ENCODE measurements around the gene KRTAP16-1. TPM values are rescaled to one million over a fixed set of nuclear protein-coding genes. Genes with fewer than 3 reads are reported as not detected.
A peak's percentile ranks its signal among the peaks of the same experiment; 100 is the strongest.

Gene KRTAP16-1
- total RNA-seq, 1 experiment from 2014 or later: not detected

GRCh38 chr17:41345992-41346391, 36.9 kb upstream of the KRTAP16-1 start:
- BruUV-seq (replicated peaks): no TSS peak
- POLR2A ChIA-PET (ENCODE audit: unreplicated experiment): no interaction called here

GRCh38 chr17:41343029-41343428, 33.9 kb upstream of the KRTAP16-1 start:
- Histone ChIP-seq H3K4me2 (no peak overlapping the region), H2AFZ (no peak overlapping the region), H3K36me3 (ENCODE audit: low read depth) (no peaks in the 10 kb centered on the region), H3F3A (ENCODE audit: insufficient read depth, low read depth) (peaks cover 13% of the 10 kb centered on the region; the same call in 1 of the 2 replicates), H3K4me3 (no peak overlapping the region), H3K27ac (no peak overlapping the region), H4K20me1 (ENCODE audit: insufficient read depth) (no peaks in the 10 kb centered on the region), H3K4me1 (replicated peaks; ENCODE audit: insufficient read depth) (peaks cover 40% of the 10 kb centered on the region), H3K79me2 (ENCODE audit: low read depth) (no peaks in the 10 kb centered on the region), H3K27me3 (ENCODE audit: insufficient read depth, low read depth) (no peaks in the 10 kb centered on the region), H3K9me3 (ENCODE audit: insufficient read depth, low read depth) (0 out of 2 replicates have a peak, but pooled peaks cover 7% of the 10 kb centered on the region), H3K9me2 (ENCODE audit: insufficient read depth) (no peaks in the 10 kb centered on the region)
- CTCF ChIA-PET: no interaction called here
- BruUV-seq (replicated peaks): no TSS peak
- POLR2A ChIA-PET (ENCODE audit: unreplicated experiment): no interaction called here
- intact Hi-C loops (cut with micrococcal nuclease; ENCODE audit: unreplicated experiment): no loop called here
- DNase-seq: no peak
- no peak for TF ChIP-seq EZH2 (IDR thresholded peaks at IDR 0.05; ENCODE audit: low read depth)
- TF ChIP-seq, protein P1, sequence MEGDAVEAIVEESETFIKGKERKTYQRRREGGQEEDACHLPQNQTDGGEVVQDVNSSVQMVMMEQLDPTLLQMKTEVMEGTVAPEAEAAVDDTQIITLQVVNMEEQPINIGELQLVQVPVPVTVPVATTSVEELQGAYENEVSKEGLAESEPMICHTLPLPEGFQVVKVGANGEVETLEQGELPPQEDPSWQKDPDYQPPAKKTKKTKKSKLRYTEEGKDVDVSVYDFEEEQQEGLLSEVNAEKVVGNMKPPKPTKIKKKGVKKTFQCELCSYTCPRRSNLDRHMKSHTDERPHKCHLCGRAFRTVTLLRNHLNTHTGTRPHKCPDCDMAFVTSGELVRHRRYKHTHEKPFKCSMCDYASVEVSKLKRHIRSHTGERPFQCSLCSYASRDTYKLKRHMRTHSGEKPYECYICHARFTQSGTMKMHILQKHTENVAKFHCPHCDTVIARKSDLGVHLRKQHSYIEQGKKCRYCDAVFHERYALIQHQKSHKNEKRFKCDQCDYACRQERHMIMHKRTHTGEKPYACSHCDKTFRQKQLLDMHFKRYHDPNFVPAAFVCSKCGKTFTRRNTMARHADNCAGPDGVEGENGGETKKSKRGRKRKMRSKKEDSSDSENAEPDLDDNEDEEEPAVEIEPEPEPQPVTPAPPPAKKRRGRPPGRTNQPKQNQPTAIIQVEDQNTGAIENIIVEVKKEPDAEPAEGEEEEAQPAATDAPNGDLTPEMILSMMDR (conservative IDR thresholded peaks at IDR 0.05): no peak

More at GRCh38 chr17:41345992-41346391, 36.9 kb upstream of the KRTAP16-1 start:
- Histone ChIP-seq H3K79me2 (ENCODE audit: low read depth) (no peaks in the 10 kb centered on the region), H3K27ac (no peak overlapping the region), H3K9me2 (ENCODE audit: insufficient read depth) (no peaks in the 10 kb centered on the region), H3K9me3 (ENCODE audit: insufficient read depth, low read depth) (0 out of 2 replicates have a peak, but pooled peaks cover 7% of the 10 kb centered on the region), H3K36me3 (ENCODE audit: low read depth) (no peaks in the 10 kb centered on the region), H2AFZ (no peak overlapping the region), H3K4me1 (replicated peaks; ENCODE audit: insufficient read depth) (peaks cover 20% of the 10 kb centered on the region), H3F3A (ENCODE audit: insufficient read depth, low read depth) (peaks cover 12% of the 10 kb centered on the region), H3K27me3 (ENCODE audit: insufficient read depth, low read depth) (no peaks in the 10 kb centered on the region), H4K20me1 (ENCODE audit: insufficient read depth) (no peaks in the 10 kb centered on the region), H3K4me3 (no peak overlapping the region), H3K4me2 (no peak overlapping the region)
- TF ChIP-seq EZH2 (IDR thresholded peaks at IDR 0.05; ENCODE audit: low read depth): no peak
- TF ChIP-seq, protein P1 (conservative IDR thresholded peaks at IDR 0.05): no peak
- intact Hi-C loops (cut with micrococcal nuclease; ENCODE audit: unreplicated experiment): no loop called here
- CTCF ChIA-PET: no interaction called here
- no peak for DNase-seq

DNA sequence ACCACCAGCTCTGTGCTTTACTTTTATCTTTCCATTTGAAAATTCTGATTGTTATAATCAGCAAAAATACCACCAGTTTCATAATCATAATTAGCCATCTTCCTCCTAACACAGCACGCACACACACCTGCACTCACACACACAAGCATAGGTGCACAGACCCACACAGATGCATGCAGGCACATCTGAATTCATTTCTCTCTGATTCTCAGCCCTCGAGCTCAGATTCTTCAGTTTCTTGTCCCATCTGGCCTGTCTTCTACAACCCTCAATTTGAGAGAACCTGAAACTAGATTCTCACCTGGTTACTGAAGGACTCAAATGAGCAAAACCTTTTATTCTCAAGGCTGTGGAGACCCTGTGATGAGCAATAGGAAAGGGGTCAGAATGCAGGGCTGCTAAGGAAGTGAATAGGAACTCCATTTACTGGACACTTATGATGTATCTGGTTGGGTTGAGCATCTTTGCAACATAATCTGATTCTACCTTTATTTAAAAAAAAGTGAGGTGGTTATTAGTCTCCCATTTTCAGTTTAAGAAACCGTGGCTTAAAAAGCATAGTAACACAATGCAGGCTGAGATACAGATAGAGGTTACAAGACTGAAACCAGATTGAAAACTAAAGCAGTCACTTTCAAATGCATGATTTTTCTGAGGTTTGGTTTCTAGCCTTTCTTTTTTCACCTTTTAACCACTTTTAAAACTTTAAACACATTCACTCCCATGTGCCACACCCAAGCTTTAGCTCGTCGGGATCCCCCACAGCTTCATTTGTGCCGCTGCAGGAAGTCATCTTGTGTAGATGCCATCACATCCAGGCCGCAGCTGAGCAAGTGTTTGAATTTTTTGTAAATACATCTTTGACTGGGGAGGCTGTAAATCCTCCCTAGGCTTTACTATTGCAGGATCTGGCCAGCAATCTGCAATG, 32.1 kb upstream of the KRTAP16-1 start:
- CTCF ChIA-PET: no interaction called here
- no peaks in the 10 kb centered on the region for H3K27me3 ChIP-seq (ENCODE audit: insufficient read depth, low read depth)
- H3K4me2 ChIP-seq: peak overlapping the region; percentile 27; the same call in 1 of the 2 replicates
- no peak for TF ChIP-seq EZH2 (IDR thresholded peaks at IDR 0.05; ENCODE audit: low read depth)
- TF ChIP-seq, protein P1 (conservative IDR thresholded peaks at IDR 0.05): no peak
- no peak overlapping the region for H3K4me3 ChIP-seq
- BruUV-seq (replicated peaks): no TSS peak
- no peaks in the 10 kb centered on the region for H3K36me3 ChIP-seq (ENCODE audit: low read depth)
- no peaks in the 10 kb centered on the region for H4K20me1 ChIP-seq (ENCODE audit: insufficient read depth)
- no peak for DNase-seq
- POLR2A ChIA-PET (ENCODE audit: unreplicated experiment): interaction anchor here (0.6 kb wide), 1 partner anchor 9 kb away, joined by 4 read pairs; no protein-coding TSS in a partner anchor
- no peaks in the 10 kb centered on the region for H3K9me2 ChIP-seq (ENCODE audit: insufficient read depth)
- intact Hi-C loops (cut with micrococcal nuclease; ENCODE audit: unreplicated experiment): no loop called here
- no peaks in the 10 kb centered on the region for H3K79me2 ChIP-seq (ENCODE audit: low read depth)
- 0 out of 2 replicates have a peak overlapping the region, but pooled peaks have one; percentile 2 for H2AFZ ChIP-seq
- peaks cover 10% of the 10 kb centered on the region; the same call in 1 of the 2 replicates for H3F3A ChIP-seq (ENCODE audit: insufficient read depth, low read depth)
- 0 out of 2 replicates have a peak, but pooled peaks cover 7% of the 10 kb centered on the region for H3K9me3 ChIP-seq (ENCODE audit: insufficient read depth, low read depth)
- H3K4me1 ChIP-seq (replicated peaks; ENCODE audit: insufficient read depth): peaks cover 43% of the 10 kb centered on the region
- H3K27ac ChIP-seq: peak overlapping the region; percentile 40

Measured in PC-9 (cell line).